Memory B cell (primary cell): ENCODE measurements around the gene RBM34.
"Not testable (repeated sequence)": the region's sequence is repeated elsewhere in the genome, so short reads cannot be mapped to it uniquely, and the experiment has no call there.

Source experiments
- ATAC-seq: fragments of 150-1000 bp; cut with Tn5 transposase; 2 replicates; pipeline ENCODE4 v1.10.0; 2021; ENCODE audit warnings: low read depth, mild to moderate bottlenecking, moderate library complexity
- DNase-seq, 2 donors: peaks; one replicate each; pipeline ENCODE4 v3.0.0; 2022; ENCODE audit warnings: low spot score in 2 of 2
- H3K27ac Mint-ChIP-seq: one replicate; pipeline ENCODE4 v1.8.0; 2022; ENCODE audit warnings: mild to moderate bottlenecking, moderate library complexity, mixed read lengths
- H3K27me3 Mint-ChIP-seq: one replicate; pipeline ENCODE4 v1.8.0; 2022; ENCODE audit warnings: mixed read lengths
- H3K36me3 Mint-ChIP-seq: one replicate; pipeline ENCODE4 v1.8.0; 2022; ENCODE audit warnings: mild to moderate bottlenecking, mixed read lengths
- H3K4me1 Mint-ChIP-seq: one replicate; pipeline ENCODE4 v1.8.0; 2022; ENCODE audit warnings: mixed read lengths
- H3K4me3 Mint-ChIP-seq: one replicate; pipeline ENCODE4 v1.8.0; 2022; ENCODE audit warnings: mild to moderate bottlenecking, moderate library complexity, mixed read lengths
- H3K9me3 Mint-ChIP-seq: one replicate; pipeline ENCODE4 v1.8.0; 2022; ENCODE audit warnings: mixed read lengths

Gene RBM34

GRCh38 chr1:235085411-235086117 is 75.5 kb downstream of the RBM34 start:
- H3K27ac Mint-ChIP-seq, H3K36me3 Mint-ChIP-seq, H3K9me3 Mint-ChIP-seq, H3K27me3 Mint-ChIP-seq, DNase-seq, ATAC-seq, H3K4me1 Mint-ChIP-seq, H3K4me3 Mint-ChIP-seq: not testable (repeated sequence)
